NCI-H1048 (cell line): ENCODE data around the gene GTF2IRD1.
"Not testable (repeated sequence)": the region's sequence is repeated elsewhere in the genome, so short reads cannot be mapped to it uniquely, and the experiment has no call there.

ENCODE experiments used
- DNase-seq: peaks from one replicate; lab custom pipeline; 2025; lab: John Stamatoyannopoulos, UW

Gene GTF2IRD1

DNA sequence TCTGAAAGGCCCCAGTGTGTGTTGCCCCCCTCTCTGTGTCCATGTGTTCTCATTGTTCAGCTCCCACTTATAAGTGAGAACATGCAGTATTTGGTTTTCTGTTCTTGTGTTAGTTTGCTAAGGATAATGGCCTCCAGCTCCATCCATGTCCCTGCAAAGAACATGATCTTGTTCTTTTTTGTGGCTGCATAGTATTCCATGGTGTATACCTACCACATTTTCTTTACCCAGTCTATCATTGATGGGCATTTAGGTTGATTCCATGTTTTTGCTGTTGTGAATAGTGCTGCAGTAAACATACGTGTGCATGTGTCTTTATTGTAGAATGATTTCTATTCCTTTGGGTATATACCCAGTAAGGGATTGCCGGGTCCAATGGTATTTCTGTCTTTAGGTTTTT lies 37.8 kb downstream of the GTF2IRD1 start:
- DNase-seq = not testable (repeated sequence)

DNA sequence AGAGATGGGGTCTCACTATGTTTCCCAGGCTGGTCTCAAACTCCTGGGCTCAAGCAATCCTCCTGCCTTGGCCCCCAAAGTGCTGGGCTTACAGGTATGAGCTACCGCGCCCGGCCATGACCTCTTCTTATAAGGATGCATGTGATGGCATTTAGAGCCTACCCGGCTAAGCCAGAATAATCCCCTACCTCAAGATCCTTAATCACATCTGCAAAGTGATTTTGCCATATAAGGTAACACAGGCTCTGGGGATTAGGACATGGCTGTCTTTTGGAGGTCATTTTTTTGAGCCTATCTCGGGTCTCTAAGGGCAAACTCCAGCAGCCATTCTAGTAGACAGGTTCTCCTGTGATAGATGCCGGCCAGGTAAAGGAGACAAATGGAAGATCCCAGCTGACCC lies 39.6 kb downstream of the GTF2IRD1 start:
- no peak for DNase-seq

DNA sequence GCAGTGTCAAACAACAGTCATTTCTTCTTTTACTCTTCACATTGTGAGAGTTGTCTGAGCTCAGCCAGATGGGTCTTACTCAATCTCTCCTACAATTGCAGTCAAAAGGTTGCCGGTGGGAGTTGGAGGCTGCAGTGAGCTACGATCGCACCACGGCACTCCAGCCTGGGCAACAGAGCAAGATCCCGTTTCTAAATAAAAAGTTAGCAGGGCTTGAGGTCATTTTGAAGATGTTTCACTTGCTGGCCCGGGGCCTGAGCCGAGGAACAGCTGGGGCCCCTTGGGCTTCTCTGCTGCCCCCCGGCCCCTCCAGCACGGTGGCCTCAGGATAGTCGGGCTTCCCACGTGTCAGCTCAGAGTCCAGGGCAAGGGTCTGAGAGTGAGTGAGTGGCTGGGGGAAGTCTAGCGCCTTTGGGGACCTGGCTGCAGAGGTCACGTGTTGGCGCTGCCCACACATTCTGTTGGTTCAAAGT lies 40.4 kb downstream of the GTF2IRD1 start:
- no peak for DNase-seq

- no peak for DNase-seq
Observed at GRCh38 chr7:74495112-74496086, 41.7 kb downstream of the GTF2IRD1 start.

GRCh38 chr7:74496272-74496671 lies 42.6 kb downstream of the GTF2IRD1 start:
- no peak for DNase-seq

DNA sequence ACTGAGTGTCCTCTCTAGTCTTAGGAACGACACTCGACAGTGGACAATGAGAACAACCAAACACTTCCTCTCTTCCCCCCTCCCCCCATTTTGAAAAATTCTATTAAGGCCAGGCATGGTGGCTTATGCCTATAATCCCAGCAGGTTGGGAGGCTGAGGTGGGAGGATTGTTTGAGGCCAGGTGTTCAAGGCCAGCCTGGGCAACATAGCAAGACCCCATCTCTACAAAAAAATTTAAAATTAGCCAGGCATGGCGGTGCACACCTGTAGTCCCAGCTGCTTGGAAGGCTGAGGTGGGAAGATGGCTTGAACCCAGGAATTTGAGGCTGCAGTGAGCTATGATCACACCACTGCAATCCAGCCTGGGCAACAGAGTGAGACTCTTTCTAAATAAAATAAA lies 43.1 kb downstream of the GTF2IRD1 start:
- not testable (repeated sequence) for DNase-seq

DNA sequence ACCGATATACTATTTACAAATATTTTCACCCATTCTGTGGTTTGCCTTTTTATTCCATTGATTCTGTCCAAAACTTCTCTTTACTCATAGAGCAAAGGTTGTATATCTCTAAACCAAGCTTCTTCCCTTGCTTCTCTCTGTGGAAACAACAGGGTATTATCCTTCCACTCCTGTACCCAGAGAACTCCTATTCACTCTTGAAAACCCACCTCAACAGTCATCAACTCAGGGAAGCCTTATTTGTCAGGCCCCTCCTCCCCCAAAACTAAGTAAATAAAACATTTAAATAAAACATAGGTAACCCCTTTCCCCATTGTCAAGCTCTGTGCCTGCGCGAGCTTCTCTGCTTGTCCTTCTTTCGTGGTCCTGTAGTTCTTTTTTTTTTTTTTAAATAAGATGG lies 44.6 kb downstream of the GTF2IRD1 start:
- DNase-seq = no peak

GRCh38 chr7:74498996-74499834 lies 45.5 kb downstream of the GTF2IRD1 start:
- no peak for DNase-seq

GRCh38 chr7:74499835-74500388 lies 46.2 kb downstream of the GTF2IRD1 start:
- DNase-seq = no peak

GRCh38 chr7:74501298-74501697 lies 47.6 kb downstream of the GTF2IRD1 start:
- no peak for DNase-seq

GRCh38 chr7:74502216-74502891 lies 48.6 kb downstream of the GTF2IRD1 start:
- DNase-seq = no peak

DNA sequence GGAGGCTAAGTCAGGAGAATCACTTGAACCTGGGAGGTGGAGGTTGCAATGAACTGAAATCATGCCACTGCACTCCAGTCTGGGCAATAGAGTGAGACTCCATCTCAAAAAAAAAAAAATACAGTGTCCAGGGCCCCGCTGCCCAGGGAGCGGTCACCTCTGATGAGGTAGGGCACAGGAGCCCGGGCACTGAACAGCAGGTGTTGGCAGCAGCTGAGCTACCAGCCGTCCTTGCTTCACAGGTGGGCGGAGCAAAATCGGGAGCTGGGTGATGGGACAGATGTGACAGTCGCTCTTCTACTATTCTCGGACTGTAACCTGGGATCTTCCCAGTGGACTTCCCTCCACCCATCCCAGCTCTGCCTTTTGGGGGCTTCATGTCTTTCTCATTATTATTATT lies 49.4 kb downstream of the GTF2IRD1 start:
- no peak for DNase-seq

DNA sequence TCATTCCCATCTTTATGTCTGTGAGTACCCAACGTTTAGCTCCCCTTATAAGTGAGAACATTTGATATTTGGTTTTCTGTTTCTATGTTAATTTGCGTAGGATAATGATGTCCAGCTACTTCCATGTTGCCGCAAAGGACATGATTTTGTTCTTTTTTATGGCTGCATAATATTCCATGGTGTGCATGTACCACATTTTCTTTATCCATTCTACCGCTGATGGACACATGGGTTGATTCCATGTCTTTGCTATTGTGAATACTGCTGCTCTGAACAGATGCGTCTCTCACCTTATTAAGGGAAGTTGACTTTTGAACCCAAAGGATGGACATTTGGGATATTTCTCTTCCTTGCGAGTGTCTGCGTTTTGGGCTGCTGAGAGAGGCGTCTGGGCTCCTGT lies 50.2 kb downstream of the GTF2IRD1 start:
- DNase-seq = no peak

DNA sequence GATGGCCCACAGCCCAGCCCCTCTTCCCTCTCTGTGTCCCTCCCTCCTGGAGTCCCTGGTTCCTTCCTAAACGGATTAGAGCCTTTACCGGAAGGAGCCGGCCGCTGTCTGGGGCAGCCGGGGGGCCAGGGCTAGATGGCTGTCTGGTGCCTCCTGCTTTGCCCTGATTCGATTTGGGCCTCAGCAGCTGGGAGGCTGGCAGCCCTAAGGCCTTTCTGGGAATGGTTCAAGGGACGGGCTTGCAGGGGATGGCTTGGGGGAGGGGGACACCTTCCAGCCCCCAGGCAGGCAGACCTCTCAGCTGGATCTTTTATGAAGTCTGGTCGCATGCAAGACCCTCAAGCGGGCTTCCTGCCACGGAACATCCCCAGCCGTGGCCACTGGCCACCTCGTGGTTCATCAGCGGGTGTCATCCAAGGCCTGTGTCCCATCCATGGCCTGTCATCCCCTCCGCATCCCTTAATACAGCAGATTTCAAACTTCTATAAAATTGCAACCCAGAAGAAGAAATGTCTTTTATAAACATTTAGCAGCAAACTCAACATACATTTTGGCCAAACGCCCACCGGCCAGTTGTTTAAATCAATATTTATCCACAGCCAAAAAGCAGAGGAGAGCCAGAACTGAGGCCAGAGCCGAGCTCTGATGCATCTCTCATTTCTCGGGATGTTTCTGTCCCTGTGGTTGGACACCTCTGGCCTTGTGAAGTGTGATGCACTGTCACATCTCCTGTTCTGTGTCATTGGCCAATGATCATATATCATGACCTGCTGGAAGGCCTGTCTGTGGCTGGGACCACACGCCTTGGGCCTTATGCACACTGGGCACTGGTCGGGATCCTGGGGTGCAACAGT lies 52.0 kb downstream of the GTF2IRD1 start:
- no peak for DNase-seq

DNA sequence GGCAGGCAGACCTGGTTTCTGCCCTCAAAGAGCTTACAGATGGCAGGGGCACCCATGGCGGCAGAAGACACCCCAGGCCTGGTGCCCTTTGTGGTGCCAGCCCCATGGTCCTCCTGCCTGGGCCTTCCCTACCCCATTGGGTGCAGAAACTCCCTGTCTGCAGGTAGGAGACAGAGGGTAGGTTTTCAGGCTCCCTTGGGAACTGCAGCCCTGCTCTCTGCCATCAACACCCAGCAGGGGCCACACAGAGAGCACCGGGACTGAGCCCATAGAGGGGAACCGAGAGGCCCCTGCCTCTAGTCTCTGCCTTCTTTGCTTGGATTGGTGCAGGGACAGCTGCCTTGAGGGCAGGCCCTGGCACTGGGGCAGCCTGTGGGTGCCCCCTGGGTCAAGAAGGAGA lies 52.6 kb downstream of the GTF2IRD1 start:
- no peak for DNase-seq

DNA sequence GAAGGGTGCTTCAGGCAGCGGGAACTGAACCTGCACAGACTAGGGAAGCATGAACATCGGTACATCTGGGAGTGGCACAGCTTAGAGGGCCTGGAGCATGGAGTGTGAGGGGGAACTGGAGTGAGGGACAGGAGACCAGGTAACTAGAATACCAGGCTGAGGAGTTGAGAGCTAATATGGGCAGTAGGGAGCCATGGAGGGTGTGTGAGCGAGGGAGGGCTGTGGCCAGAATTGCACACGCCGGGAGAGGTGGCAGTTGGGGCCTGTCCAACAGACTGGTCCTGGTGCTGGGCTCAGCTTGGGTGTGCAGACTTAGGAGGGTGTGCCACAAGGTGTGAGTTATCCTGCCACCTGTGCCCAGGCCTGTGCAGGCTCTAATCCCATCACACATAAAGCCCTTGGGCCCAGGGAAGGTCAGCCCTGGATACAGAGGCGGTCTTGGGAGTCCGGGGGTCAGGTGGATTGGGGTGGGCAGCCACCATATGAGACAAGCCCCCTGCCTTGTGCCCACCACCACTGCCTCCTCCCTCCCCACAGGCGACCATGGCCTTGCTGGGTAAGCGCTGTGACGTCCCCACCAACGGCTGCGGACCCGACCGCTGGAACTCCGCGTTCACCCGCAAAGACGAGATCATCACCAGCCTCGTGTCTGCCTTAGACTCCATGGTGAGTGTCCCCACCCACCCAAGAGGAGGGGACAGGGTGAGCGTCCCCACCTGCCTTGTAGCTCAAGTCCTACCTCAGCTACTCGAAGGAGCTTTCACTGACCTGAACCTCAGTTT lies 54.0 kb downstream of the GTF2IRD1 start:
- no peak for DNase-seq

DNA sequence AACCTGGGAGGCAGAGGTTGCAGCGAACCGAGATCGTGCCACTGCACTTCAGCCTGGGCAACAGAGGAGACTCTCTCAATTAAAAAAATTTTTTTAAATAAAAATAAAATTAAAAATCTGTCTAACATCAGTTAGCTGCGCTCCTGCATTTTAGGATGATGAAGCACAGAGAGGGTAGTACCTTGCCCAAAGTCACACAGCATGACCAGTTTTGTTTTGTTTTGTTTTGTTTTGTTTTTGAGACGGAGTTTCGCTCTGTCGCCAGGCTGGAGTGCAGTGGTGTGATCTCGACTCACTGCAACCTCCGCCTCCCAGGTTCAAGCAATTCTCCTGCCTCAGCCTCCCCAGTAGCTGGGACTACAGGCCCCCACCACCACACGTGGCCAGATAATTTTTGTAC lies 55.7 kb downstream of the GTF2IRD1 start:
- not testable (repeated sequence) for DNase-seq

DNA sequence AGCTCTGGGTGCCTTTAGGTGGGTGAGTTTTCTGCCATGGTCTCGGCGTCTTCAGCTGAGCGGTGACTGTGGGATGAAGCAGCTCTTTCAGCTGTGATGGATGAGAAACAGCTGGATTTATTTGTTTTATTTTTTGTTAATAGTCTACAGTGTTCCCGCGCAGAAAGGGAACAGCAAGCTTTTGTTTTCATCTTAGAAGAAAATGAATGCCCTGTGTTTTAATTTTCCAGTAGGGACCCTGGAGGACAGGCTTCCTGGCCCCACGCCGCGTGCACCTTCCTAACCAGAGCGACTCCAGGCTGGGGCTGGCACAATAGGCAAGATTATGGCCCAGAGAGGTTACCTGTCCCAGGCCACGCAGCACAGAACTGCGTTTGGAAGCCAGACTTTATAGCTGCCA lies 57.6 kb downstream of the GTF2IRD1 start:
- no peak for DNase-seq

GRCh38 chr7:74512762-74513161 lies 59.1 kb downstream of the GTF2IRD1 start:
- no peak for DNase-seq

- no peak for DNase-seq
Observed at GRCh38 chr7:74514131-74514591, 60.5 kb downstream of the GTF2IRD1 start.
